Measurements from ENCODE around the gene ZNF407. TPM values are rescaled to one million over a fixed set of nuclear protein-coding genes. Genes with fewer than 3 reads are reported as not detected.

Gene ZNF407
- total RNA-seq, 1 experiment from 2014 or later: 5.7 TPM

DNA sequence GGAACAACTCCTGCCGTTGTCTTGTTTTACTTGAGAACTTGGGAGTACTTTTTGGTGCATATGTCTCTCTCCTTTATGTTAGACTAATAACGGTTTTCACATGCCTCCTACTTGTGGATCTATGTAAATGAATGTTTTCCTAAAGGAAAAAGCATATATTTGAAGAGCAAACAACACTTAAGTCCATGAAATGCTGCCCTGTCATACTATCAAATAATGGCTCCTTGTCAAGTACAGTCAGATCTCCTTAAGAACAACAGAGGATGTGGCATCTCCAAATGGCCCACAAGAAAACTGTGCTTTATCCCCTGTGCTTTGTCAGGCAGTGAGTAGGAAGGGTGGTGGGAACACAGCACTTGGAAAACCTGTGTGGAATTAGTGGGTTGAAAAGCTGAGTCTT lies 413.0 kb downstream of the ZNF407 start:
- no peak for DNase-seq (ENCODE audit: low spot score)

- DNase-seq (ENCODE audit: low spot score): no peak
Measured at GRCh38 chr18:75016025-75016717, 418.5 kb downstream of the ZNF407 start.

DNA sequence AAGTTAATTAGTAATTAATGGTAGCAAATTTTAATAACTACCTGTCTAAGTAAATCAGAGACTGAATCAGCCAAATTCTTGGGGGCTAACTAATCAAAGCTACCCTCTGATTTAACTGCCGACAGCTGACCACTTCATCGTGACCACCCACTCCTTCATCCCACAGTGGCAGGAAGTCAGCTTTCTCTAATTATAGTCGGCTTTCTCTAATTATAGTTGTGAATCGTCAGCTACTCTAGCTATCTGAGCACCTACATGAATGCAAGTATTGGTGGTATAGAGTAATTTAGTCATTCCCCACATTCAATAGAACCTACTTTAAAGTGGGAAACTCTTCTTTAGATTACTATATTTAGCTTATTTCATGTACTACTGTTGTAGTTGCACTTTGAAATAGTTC lies 425.8 kb downstream of the ZNF407 start:
- no peak for DNase-seq (ENCODE audit: low spot score)

- DNase-seq (ENCODE audit: low spot score): no peak
Measured at GRCh38 chr18:75024871-75025270, 427.2 kb downstream of the ZNF407 start.

GRCh38 chr18:75025573-75025972 lies 427.9 kb downstream of the ZNF407 start:
- no peak for DNase-seq (ENCODE audit: low spot score)

- no peak for DNase-seq (ENCODE audit: low spot score)
Measured at GRCh38 chr18:75029481-75029880, 431.8 kb downstream of the ZNF407 start.

DNA sequence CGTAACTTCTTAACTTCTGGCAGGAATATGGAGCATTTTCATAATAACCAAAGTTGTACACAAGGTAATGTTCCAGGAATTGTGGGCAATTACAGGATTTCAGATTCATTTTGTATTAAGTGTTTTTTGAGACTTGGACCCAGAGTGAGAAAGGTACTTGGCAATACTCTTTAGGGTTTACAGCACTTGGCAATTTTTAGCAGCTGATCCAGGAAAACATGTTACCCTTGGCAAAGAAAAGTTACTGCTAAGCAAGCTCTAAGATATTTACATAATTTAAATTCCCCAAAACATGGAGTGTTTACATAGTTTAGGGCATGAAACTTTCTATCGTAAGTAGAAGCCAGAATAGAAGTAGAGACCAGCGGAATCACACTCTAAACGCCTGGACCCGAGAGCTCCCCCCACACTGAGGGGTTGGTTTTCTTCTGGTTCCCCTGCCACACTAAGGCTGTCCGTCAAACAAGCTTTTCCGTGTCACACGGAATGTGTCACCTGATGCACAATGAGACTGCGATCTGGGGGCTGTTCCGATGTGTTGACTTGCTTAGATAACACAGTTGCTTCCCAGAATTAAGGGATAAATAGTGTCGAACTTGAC lies 434.1 kb downstream of the ZNF407 start:
- no peak for DNase-seq (ENCODE audit: low spot score)

DNA sequence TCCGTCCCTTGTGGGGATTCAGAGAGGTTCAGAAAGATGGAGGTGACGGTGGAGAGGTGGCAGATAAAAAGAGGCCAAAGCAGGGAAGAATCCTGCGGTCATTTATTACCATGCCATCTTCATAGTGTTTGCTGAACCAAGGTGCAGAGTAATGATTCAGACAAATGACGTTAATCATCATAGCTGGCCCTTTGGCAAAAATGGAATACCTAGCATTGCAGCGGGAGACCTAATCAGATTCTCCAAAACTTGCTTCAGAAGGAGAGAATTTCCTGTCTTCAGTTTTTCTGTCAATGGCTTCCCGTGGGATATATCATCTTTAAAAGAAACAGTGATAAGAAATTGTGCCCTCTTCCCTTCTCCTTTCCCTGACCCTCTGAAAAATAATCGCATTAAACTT lies 435.8 kb downstream of the ZNF407 start:
- no peak for DNase-seq (ENCODE audit: low spot score)

DNA sequence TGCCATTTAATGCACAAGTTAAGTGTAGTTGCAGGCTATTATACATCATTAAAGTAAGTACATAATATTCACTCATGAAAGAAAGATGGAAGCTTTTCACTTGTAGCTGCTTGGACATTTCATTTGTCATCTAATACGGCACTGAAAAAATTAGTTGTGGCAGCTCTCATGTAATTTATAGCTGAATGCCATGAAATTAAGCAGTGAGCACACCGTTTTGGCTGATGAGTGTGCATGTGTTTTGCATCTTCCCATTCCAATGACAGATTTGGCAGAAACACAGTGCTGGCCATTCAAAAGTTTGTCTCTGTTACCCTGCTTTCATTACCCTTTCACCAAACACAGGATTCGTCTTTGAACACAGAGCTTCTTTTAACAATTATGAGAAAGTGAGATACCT lies 437.3 kb downstream of the ZNF407 start:
- no peak for DNase-seq (ENCODE audit: low spot score)

- DNase-seq (ENCODE audit: low spot score): no peak
Measured at GRCh38 chr18:75035928-75036327, 438.3 kb downstream of the ZNF407 start.

DNA sequence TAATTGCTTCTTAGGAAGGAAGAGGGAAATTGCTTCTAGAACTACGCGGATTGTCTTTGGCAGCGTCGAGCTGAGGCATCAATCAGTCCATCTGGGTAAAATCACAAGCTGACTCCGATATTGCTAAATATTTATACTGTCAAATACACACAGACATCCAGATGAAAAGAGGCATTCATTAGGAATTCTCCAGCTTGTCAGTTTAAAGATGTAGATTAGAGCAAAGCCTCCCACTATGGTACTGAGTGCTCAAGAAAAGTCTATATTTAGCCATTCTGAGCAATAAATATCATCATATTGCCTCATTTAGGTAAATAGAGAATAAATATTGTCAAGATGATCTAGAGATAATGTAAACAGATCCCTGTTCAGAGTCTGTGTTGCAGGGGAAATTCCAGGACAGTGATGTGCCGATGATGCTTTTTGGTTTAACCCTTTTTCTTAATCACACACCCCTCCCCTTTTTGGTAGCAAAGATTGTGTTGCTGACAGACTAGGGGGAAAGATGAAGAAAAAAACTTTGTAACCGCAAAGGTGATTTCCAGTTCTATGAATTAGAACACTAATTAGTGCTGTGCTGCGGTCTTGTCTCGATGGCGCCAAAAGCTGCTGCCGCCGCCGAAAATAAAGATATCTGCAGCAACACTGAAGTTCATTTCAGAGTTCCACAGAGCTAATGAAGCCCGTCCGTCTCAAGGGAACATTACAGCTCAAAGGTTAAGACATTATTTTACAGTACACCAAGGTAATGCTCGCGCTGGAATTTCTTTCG lies 439.4 kb downstream of the ZNF407 start:
- DNase-seq (ENCODE audit: low spot score): no peak

GRCh38 chr18:75037689-75037955 lies 440.0 kb downstream of the ZNF407 start:
- DNase-seq (ENCODE audit: low spot score): no peak

- DNase-seq (ENCODE audit: low spot score): peak; percentile 7
Measured at GRCh38 chr18:75041586-75041985, 443.9 kb downstream of the ZNF407 start.

GRCh38 chr18:75043478-75043877 lies 445.8 kb downstream of the ZNF407 start:
- DNase-seq (ENCODE audit: low spot score): no peak

DNA sequence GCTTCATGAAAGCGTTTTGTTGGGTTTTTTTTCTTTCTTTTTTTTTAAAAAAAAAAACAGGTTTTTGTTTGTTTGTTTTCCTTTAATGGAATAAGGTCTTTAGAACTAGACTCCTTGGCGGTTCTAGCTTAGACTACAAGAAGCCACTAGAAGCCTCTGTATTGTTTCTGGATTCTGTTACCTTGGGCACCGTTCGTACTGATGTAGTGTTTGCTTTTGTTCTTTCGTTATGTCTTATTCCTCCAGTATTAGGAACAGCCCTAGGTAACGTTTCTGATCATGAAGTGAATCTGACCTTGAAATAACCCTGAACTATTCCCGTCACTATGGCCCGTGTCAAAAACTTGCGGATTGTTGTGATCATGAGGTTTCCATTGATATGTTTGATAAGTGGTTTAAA lies 446.6 kb downstream of the ZNF407 start:
- no peak for DNase-seq (ENCODE audit: low spot score)

GRCh38 chr18:75044791-75045190 lies 447.1 kb downstream of the ZNF407 start:
- DNase-seq (ENCODE audit: low spot score): no peak

DNA sequence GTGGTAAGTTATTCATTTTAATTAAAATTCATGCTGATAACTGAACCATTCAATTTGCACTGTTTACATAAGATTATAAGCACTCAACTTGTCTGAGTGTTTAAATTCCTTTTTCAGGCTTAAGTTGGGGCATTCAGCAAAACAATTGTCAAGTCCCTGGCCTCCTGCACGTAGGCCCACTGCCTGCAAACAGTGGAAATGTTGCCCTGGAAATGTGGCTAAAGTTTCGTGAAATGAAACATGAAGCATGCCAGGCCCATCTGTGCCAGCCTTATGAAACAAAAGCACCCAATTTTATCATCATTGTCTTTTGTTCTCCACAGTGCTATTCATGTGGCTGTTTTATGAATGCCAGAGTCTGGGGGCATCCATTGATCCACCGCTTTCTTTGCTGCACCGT lies 447.6 kb downstream of the ZNF407 start:
- no peak for DNase-seq (ENCODE audit: low spot score)

- DNase-seq (ENCODE audit: low spot score): no peak
Measured at GRCh38 chr18:75047240-75047961, 449.7 kb downstream of the ZNF407 start.

DNA sequence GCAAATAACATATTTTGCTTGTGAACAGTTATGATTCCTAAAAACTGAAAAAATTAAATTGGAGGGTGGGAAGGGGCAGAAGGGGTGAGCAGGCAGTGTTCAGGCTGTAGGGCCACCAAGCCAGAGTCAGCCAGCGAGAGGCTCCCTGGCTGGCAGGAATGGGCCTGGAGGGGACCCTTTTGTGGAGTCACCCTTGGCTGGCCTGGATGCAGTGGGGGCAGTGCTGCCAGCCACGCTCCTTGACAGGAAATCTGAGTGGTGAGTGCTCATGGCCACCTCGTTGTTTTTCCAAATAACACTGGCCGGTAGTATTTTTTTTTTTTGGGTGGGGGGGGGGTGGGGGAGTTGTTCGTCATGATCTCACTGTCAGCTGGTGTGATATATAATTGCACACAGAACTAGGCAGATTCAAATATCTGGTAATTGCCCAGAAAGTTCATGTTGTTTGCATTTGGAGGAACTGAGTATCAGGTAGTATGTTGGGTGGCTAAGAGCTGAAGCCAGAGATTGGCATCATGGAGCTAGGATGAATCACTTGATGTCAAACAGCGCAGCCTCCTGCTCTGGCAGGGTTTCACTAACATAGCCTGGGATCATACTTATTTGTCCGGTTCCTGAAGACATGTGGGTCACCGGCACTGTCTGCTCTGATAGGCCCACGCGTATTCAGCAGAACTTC lies 451.2 kb downstream of the ZNF407 start:
- DNase-seq (ENCODE audit: low spot score): no peak

GRCh38 chr18:75049455-75049789 lies 451.8 kb downstream of the ZNF407 start:
- DNase-seq (ENCODE audit: low spot score): no peak

GRCh38 chr18:75051757-75052156 lies 454.1 kb downstream of the ZNF407 start:
- no peak for DNase-seq (ENCODE audit: low spot score)

GRCh38 chr18:75052475-75052874 lies 454.8 kb downstream of the ZNF407 start:
- DNase-seq (ENCODE audit: low spot score): no peak
